Glutamatergic neuron (in vitro differentiated cells): ENCODE data around the gene DTNBP1. TPM values are rescaled to one million over a fixed set of nuclear protein-coding genes. Genes with fewer than 3 reads are reported as not detected.

Experiments used
- DNase-seq: peaks from one replicate; pipeline ENCODE4 v3.0.0; 2022
- H3K27ac Mint-ChIP-seq: one replicate; pipeline ENCODE4 v1.8.0; 2020; ENCODE audit warnings: mild to moderate bottlenecking, mixed read lengths, inconsistent platforms; ENCODE audit not compliant: unreplicated experiment
- H3K27me3 Mint-ChIP-seq: one replicate; pipeline ENCODE4 v1.8.0; 2020; ENCODE audit warnings: mild to moderate bottlenecking, moderate library complexity, mixed read lengths, inconsistent platforms; ENCODE audit not compliant: unreplicated experiment
- H3K36me3 Mint-ChIP-seq: one replicate; pipeline ENCODE4 v1.8.0; 2020; ENCODE audit warnings: mild to moderate bottlenecking, mixed read lengths, inconsistent platforms; ENCODE audit not compliant: unreplicated experiment
- H3K4me1 Mint-ChIP-seq: one replicate; pipeline ENCODE4 v1.8.0; 2020; ENCODE audit warnings: mild to moderate bottlenecking, low read depth, mixed read lengths, inconsistent platforms; ENCODE audit not compliant: unreplicated experiment
- H3K4me3 Mint-ChIP-seq: one replicate; pipeline ENCODE4 v1.8.0; 2020; ENCODE audit warnings: mild to moderate bottlenecking, mixed read lengths, inconsistent platforms; ENCODE audit not compliant: unreplicated experiment
- H3K9me3 Mint-ChIP-seq: one replicate; pipeline ENCODE4 v1.8.0; 2020; ENCODE audit warnings: mild to moderate bottlenecking, moderate library complexity, mixed read lengths, inconsistent platforms; ENCODE audit not compliant: unreplicated experiment
- total RNA-seq: library from RNA; stranded (reverse); fragmentation: NEBNext Ultra II Directional; extraction: Animal tissue kit (Norgen Biotek cat#: 25700); gene quantifications from one replicate; pipeline ENCODE4 v1.2.1, GENCODE V29; 2021; ENCODE audit not compliant: unreplicated experiment
- TF ChIP-seq, protein P1 (sequence below): fragments of 200-600 bp; sonication (generic); IDR thresholded peaks from one replicate; pipeline ENCODE4 v1.5.0; 2021; ENCODE audit not compliant: partially characterized antibody, unreplicated experiment

Gene DTNBP1
- total RNA-seq, 1 donor from 2014 or later, result 13.2 TPM

DNA sequence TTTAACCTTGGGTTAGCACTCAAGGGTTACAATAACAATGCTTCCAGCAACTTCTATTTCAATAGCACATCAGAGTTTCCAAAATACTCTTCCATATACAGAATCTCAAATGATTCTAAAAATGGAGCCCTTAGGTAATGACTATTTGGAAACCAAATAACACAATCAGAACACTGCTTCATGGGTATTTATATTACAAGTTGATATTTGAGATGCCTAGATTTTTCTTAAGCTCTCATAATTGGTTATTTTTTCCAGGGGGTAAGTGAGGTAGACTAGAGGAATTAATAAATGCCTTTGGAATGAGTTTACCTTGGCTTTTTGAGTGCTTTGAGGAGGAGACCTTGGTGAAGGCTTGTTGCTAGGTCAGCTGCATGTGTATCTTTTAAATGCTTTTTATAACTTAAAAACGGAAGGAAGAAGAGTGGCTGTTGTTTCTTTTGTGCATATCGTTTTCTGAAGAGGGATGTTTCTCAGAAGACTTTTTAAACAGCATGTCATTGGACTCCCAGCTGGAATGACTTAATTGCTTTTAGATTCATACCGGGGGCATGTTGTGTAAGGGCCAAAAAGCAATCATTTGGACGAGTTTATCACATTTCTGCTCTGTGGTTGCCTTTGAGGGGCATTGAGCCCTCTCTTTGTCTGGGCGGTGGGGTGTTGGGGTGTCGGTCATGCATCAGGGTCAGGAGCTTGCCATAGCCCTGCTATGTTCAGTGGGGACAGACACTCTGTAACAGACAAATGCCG is 186.0 kb downstream of the DTNBP1 start:
- Mint-ChIP-seq H3K27ac (no peak overlapping the region), H3K9me3 (peaks cover 2% of the 10 kb centered on the region), H3K4me1 (peaks cover 37% of the 10 kb centered on the region), H3K4me3 (no peak overlapping the region), H3K36me3 (no peaks in the 10 kb centered on the region), H3K27me3 (peaks cover 2% of the 10 kb centered on the region)
- DNase-seq, result no peak
- TF ChIP-seq, protein P1, sequence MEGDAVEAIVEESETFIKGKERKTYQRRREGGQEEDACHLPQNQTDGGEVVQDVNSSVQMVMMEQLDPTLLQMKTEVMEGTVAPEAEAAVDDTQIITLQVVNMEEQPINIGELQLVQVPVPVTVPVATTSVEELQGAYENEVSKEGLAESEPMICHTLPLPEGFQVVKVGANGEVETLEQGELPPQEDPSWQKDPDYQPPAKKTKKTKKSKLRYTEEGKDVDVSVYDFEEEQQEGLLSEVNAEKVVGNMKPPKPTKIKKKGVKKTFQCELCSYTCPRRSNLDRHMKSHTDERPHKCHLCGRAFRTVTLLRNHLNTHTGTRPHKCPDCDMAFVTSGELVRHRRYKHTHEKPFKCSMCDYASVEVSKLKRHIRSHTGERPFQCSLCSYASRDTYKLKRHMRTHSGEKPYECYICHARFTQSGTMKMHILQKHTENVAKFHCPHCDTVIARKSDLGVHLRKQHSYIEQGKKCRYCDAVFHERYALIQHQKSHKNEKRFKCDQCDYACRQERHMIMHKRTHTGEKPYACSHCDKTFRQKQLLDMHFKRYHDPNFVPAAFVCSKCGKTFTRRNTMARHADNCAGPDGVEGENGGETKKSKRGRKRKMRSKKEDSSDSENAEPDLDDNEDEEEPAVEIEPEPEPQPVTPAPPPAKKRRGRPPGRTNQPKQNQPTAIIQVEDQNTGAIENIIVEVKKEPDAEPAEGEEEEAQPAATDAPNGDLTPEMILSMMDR, result no peak

DNA sequence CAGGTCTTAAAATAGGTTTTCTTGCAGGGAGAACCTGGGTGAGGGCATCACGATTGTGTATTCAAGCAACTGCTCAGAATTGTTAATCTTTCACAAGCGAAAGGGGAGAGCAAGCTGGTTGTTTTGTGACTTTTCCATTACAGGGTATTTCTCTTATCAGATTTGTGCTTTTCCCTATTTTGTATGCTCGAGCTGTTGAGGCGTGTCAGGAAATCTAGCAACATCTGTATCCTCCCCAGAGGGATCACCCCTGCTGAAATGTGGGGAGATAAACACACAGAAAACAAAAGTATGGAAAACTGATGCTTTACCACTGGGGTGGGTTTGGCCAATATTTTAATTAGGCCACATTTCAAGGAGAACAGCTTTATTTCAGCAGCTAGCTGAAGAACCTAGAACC is 187.0 kb downstream of the DTNBP1 start:
- no peak for DNase-seq
- Mint-ChIP-seq H3K36me3 (no peaks in the 10 kb centered on the region), H3K9me3 (peaks cover 2% of the 10 kb centered on the region), H3K27ac (no peak overlapping the region), H3K4me3 (no peak overlapping the region), H3K4me1 (peaks cover 27% of the 10 kb centered on the region), H3K27me3 (peaks cover 2% of the 10 kb centered on the region)
- TF ChIP-seq, protein P1, result no peak

DNA sequence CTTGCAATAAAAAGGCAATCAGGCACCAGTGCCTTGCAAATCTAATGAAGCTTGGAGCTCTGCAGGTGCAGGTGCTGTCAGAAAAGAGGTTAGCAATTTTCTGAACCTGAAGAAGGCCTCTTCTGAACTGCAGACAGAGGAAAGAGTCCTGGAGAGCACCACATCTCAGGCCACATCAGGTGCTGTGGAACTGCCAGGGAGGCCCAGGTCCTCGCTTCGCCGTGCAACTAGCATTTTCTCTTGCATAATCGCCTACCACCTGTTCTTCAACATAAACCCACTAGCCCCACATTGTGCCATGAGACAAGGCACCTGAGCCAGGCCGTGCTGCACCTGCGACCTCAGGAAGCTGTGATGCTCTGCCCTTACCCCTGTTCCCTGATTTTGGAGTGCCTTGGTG is 187.6 kb downstream of the DTNBP1 start:
- peaks cover 2% of the 10 kb centered on the region for H3K9me3 Mint-ChIP-seq
- no peaks in the 10 kb centered on the region for H3K36me3 Mint-ChIP-seq
- peaks cover 21% of the 10 kb centered on the region for H3K4me1 Mint-ChIP-seq
- no peak overlapping the region for H3K4me3 Mint-ChIP-seq
- H3K27ac Mint-ChIP-seq, result peak overlapping the region; percentile 40
- no peak for DNase-seq
- TF ChIP-seq, protein P1, result no peak
- H3K27me3 Mint-ChIP-seq, result peaks cover 2% of the 10 kb centered on the region

DNA sequence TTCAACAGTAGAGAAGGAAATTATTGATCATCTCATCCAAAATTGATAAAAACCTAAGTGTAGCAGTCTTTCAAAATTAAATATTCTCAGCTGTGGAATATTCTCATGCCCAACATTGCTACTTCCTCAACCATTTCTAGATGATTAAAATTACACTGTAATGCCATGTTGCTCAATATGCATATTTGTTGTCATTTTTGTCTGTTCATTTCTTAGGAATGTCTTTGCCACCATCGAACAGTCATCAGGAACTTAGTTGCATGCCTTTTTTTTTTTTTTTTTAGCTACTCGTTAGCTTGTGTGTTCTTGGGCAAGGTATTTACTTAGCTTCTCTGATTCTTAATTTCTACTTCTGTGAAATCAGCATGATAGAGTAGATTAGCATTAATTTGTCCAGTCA is 188.6 kb downstream of the DTNBP1 start:
- no peaks in the 10 kb centered on the region for H3K36me3 Mint-ChIP-seq
- no peaks in the 10 kb centered on the region for H3K27me3 Mint-ChIP-seq
- no peak overlapping the region for H3K27ac Mint-ChIP-seq
- H3K4me1 Mint-ChIP-seq, result peaks cover 16% of the 10 kb centered on the region
- H3K9me3 Mint-ChIP-seq, result peaks cover 2% of the 10 kb centered on the region
- H3K4me3 Mint-ChIP-seq, result no peak overlapping the region
- no peak for DNase-seq
- TF ChIP-seq, protein P1, result no peak

DNA sequence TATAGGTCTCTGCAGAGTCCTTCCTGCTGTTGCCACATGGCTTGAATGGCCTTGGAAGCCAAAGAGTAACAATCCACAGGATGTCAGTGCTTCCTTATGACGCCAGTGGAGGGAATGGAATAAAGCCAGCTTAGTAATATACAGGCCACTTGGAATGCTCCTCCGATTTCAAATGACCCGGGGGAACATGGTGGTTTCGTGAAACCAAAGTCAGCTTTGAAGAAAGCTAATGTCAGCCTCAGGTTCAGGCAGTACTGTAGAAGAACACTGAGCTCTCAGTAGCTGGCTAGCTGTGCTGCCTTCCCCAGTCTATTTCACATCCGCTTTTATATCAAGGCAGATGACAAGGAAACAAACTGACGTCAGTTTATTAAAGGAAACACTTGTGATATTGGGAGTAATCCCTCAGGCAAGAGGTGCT is 189.1 kb downstream of the DTNBP1 start:
- peaks cover 1% of the 10 kb centered on the region for H3K36me3 Mint-ChIP-seq
- H3K4me1 Mint-ChIP-seq, result peaks cover 12% of the 10 kb centered on the region
- H3K9me3 Mint-ChIP-seq, result peaks cover 2% of the 10 kb centered on the region
- no peaks in the 10 kb centered on the region for H3K27me3 Mint-ChIP-seq
- TF ChIP-seq, protein P1, result no peak
- DNase-seq, result no peak
- no peak overlapping the region for H3K27ac Mint-ChIP-seq
- no peak overlapping the region for H3K4me3 Mint-ChIP-seq
